CD4-positive, alpha-beta memory T cell (primary cell): ENCODE data around the gene MUC5B. TPM values are rescaled to one million over a fixed set of nuclear protein-coding genes. Genes with fewer than 3 reads are reported as not detected.

ENCODE experiments used
- CTCF ChIA-PET: fragments of 350-600 bp; sonication (Branson Sonifier 250); formaldehyde crosslinking; loops from one replicate; lab custom pipeline; 2021; ENCODE audit warnings: inconsistent platforms; ENCODE audit not compliant: partially characterized antibody; lab: Charles Lee
- POLR2A ChIA-PET: fragments of 350-600 bp; sonication (Branson Sonifier 250); formaldehyde crosslinking; loops from one replicate; lab custom pipeline; 2021; ENCODE audit not compliant: partially characterized antibody; lab: Charles Lee
- DNase-seq, 5 donors: peaks; one replicate each; pipeline versions ENCODE4 v3.0.0 to v3.0.0-alpha.2; 2020 to 2022; ENCODE audit warnings: mixed read lengths in 1 of 5
- H3K27ac ChIP-seq: one replicate; pipeline ENCODE4 v1.7.0; 2013; ENCODE audit warnings: low read depth, low read length
- H3K27me3 ChIP-seq: 2 replicates; pipeline ENCODE4 v1.7.0; 2013; ENCODE audit warnings: mild to moderate bottlenecking, low read length, moderate library complexity; ENCODE audit not compliant: insufficient read depth
- H3K36me3 ChIP-seq: 2 replicates; pipeline ENCODE4 v1.7.0; 2013; ENCODE audit warnings: mild to moderate bottlenecking, low read length, moderate library complexity; ENCODE audit not compliant: insufficient read depth
- H3K4me1 ChIP-seq: 2 replicates; pipeline ENCODE4 v1.7.0; 2013; ENCODE audit warnings: mild to moderate bottlenecking, low read length, moderate library complexity; ENCODE audit not compliant: insufficient read depth
- H3K4me3 ChIP-seq, 2 donors: one replicate each; pipeline ENCODE4 v1.7.0; 2013; ENCODE audit warnings: low read length in 2 of 2, mild to moderate bottlenecking in 1 of 2
- H3K9me3 ChIP-seq, 2 donors: one replicate each; pipeline ENCODE4 v1.7.0; 2013; ENCODE audit warnings: low read length in 2 of 2, control low read depth in 1 of 2; ENCODE audit not compliant: control insufficient read depth in 1 of 2
- H3K27ac Mint-ChIP-seq, 7 donors: one replicate each; pipeline ENCODE4 v1.8.0; 2020 to 2021; ENCODE audit warnings: mixed read lengths in 7 of 7, mild to moderate bottlenecking in 6 of 7, inconsistent platforms in 3 of 7, moderate library complexity in 3 of 7
- H3K27me3 Mint-ChIP-seq, 2 donors: one replicate each; pipeline ENCODE4 v1.8.0; 2020 to 2021; ENCODE audit warnings: mixed read lengths in 2 of 2
- H3K36me3 Mint-ChIP-seq, 2 donors: one replicate each; pipeline ENCODE4 v1.8.0; 2020 to 2021; ENCODE audit warnings: mixed read lengths in 2 of 2, inconsistent platforms in 1 of 2, mild to moderate bottlenecking in 1 of 2
- H3K4me1 Mint-ChIP-seq, 4 donors: one replicate each; pipeline ENCODE4 v1.8.0; 2020 to 2021; ENCODE audit warnings: mixed read lengths in 4 of 4, mild to moderate bottlenecking in 1 of 4
- H3K4me3 Mint-ChIP-seq, 8 donors: one replicate each; pipeline ENCODE4 v1.8.0; 2020 to 2021; ENCODE audit warnings: mixed read lengths in 8 of 8, mild to moderate bottlenecking in 7 of 8, moderate library complexity in 6 of 8, inconsistent platforms in 3 of 8
- H3K9me3 Mint-ChIP-seq, 8 donors: one replicate each; pipeline ENCODE4 v1.8.0; 2020 to 2021; ENCODE audit warnings: mixed read lengths in 8 of 8, mild to moderate bottlenecking in 5 of 8, inconsistent platforms in 3 of 8, moderate library complexity in 1 of 8
- intact Hi-C: fragments of 100-400 bp; cut with micrococcal nuclease; formaldehyde crosslinking; loops from one replicate; pipeline ENCODE4 v1.15.1; 2023
- polyA plus RNA-seq, 2 donors: library from polyadenylated mRNA; unstranded; fragments of 300-500 nt; fragmentation: Illumina TruSeq; gene quantifications; one replicate each; pipeline ENCODE4 v1.2.3, GENCODE V29; 2021
- total RNA-seq, 2 experiments: library from RNA; stranded (reverse); gene quantifications; one replicate each; pipeline ENCODE4 v1.2.3, GENCODE V29; 2021

MUC5B gene
- total and polyA plus RNA-seq, 4 experiments from 2014 or later: not detected

GRCh38 chr11:1281974-1282365, 59.1 kb downstream of the MUC5B start:
- DNase-seq: no peak
- Mint-ChIP-seq H3K9me3 (no peaks in the 10 kb centered on the region), H3K27ac (no peak overlapping the region), H3K4me3 (no peak overlapping the region), H3K4me1 (no peaks in the 10 kb centered on the region), H3K36me3 (peaks cover 18 to 44% of the 10 kb centered on the region in 2 donors), H3K27me3 (no peaks in the 10 kb centered on the region)
- no peaks in the 10 kb centered on the region for H3K9me3 ChIP-seq
- H3K4me1 ChIP-seq: no peaks in the 10 kb centered on the region
- POLR2A ChIA-PET: no interaction called here
- intact Hi-C loops: no loop called here
- H3K27ac ChIP-seq: no peak overlapping the region
- H3K27me3 ChIP-seq: no peaks in the 10 kb centered on the region
- CTCF ChIA-PET: no interaction called here
- H3K36me3 ChIP-seq: peaks cover 30% of the 10 kb centered on the region
- H3K4me3 ChIP-seq: no peak overlapping the region

DNA sequence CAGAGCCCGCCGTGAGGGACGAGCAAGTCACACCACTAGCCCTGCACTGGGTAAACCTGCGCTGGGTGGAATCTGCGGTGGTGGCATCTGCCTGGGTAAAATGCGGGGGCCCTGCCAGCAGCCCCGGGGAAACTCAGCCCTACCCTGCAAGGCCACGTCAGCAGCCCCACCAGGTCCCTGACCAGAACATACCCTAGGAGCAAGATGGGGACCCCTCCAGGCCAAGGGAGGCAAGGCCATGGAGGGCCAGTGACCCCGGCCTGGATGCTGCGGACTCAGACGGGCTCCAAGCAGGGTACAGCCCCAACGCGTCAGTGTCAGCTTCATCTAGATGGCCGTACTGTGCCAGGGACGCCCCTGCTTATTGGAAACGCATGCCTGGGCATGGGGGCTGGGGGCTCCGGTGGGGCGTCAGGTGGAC, 60.2 kb downstream of the MUC5B start:
- H3K27ac Mint-ChIP-seq: no peak overlapping the region
- CTCF ChIA-PET: no interaction called here
- peaks cover 14 to 39% of the 10 kb centered on the region in 2 donors for H3K36me3 Mint-ChIP-seq
- Histone ChIP-seq H3K4me3 (no peak overlapping the region), H3K4me1 (no peaks in the 10 kb centered on the region), H3K36me3 (peaks cover 28% of the 10 kb centered on the region), H3K27me3 (no peaks in the 10 kb centered on the region), H3K27ac (no peak overlapping the region), H3K9me3 (no peaks in the 10 kb centered on the region)
- intact Hi-C loops: no loop called here
- H3K4me1 Mint-ChIP-seq: no peaks in the 10 kb centered on the region
- POLR2A ChIA-PET: no interaction called here
- H3K4me3 Mint-ChIP-seq: no peak overlapping the region
- no peaks in the 10 kb centered on the region for H3K27me3 Mint-ChIP-seq
- no peak for DNase-seq
- no peaks in the 10 kb centered on the region for H3K9me3 Mint-ChIP-seq

- no peak overlapping the region for H3K4me3 Mint-ChIP-seq
These were observed 61.0 kb downstream of the MUC5B start for GRCh38 chr11:1283906-1284305.

GRCh38 chr11:1285316-1285744, 62.5 kb downstream of the MUC5B start:
- Histone ChIP-seq H3K4me1 (no peaks in the 10 kb centered on the region), H3K4me3 (no peak overlapping the region), H3K9me3 (no peaks in the 10 kb centered on the region), H3K36me3 (peaks cover 47% of the 10 kb centered on the region), H3K27me3 (no peaks in the 10 kb centered on the region), H3K27ac (no peak overlapping the region)
- Mint-ChIP-seq H3K4me3 (no peak overlapping the region), H3K27me3 (no peaks in the 10 kb centered on the region), H3K4me1 (no peaks in the 10 kb centered on the region), H3K9me3 (no peaks in the 10 kb centered on the region), H3K36me3 (peaks cover 14 to 40% of the 10 kb centered on the region in 2 donors), H3K27ac (peak overlapping the region in 1 of 7 donors; percentile 35)
- ChIA-PET CTCF (no interaction called here), POLR2A (no interaction called here)
- DNase-seq: no peak
- intact Hi-C loops: no loop called here

More at GRCh38 chr11:1283906-1284305, 61.0 kb downstream of the MUC5B start:
- intact Hi-C loops: no loop called here
- H3K27ac Mint-ChIP-seq: no peak overlapping the region
- Histone ChIP-seq H3K27me3 (no peaks in the 10 kb centered on the region), H3K4me1 (no peaks in the 10 kb centered on the region), H3K27ac (no peak overlapping the region), H3K4me3 (no peak overlapping the region), H3K9me3 (no peaks in the 10 kb centered on the region), H3K36me3 (peaks cover 36% of the 10 kb centered on the region)
- CTCF ChIA-PET: no interaction called here
- H3K36me3 Mint-ChIP-seq: peaks cover 14 to 38% of the 10 kb centered on the region in 2 donors
- POLR2A ChIA-PET: no interaction called here
- no peaks in the 10 kb centered on the region for H3K4me1 Mint-ChIP-seq
- DNase-seq: no peak
- no peaks in the 10 kb centered on the region for H3K9me3 Mint-ChIP-seq
- no peaks in the 10 kb centered on the region for H3K27me3 Mint-ChIP-seq

DNA sequence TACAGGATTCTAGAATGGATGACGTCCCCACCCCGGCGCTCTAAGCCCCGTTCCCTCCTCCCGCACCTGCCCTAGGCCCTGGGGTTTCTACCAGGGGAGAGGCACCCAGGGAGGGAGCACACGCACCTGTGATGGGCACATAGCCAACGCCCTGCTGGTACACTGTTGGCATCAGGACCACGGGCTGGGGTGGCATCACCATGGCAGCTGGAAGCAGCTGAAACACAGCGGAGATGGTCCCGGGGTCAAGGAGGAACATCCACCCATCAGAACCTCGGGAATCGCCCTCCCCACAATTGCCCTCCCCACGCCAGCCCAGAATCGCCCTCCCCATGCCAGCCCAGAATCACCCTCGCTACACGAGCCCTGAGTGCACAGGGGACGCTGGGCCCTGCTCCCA, 63.0 kb downstream of the MUC5B start:
- intact Hi-C loops: no loop called here
- Histone ChIP-seq H3K4me3 (no peak overlapping the region), H3K9me3 (no peaks in the 10 kb centered on the region), H3K36me3 (peaks cover 51% of the 10 kb centered on the region), H3K27ac (no peak overlapping the region), H3K27me3 (no peaks in the 10 kb centered on the region), H3K4me1 (no peaks in the 10 kb centered on the region)
- Mint-ChIP-seq H3K4me3 (no peak overlapping the region), H3K27me3 (no peaks in the 10 kb centered on the region), H3K9me3 (no peaks in the 10 kb centered on the region), H3K27ac (no peak overlapping the region), H3K4me1 (no peaks in the 10 kb centered on the region), H3K36me3 (peaks cover 16 to 41% of the 10 kb centered on the region in 2 donors)
- no peak for DNase-seq
- ChIA-PET POLR2A (no interaction called here), CTCF (no interaction called here)

- Histone ChIP-seq H3K4me1 (no peaks in the 10 kb centered on the region), H3K27ac (no peak overlapping the region), H3K36me3 (peaks cover 58% of the 10 kb centered on the region), H3K9me3 (no peaks in the 10 kb centered on the region), H3K27me3 (no peaks in the 10 kb centered on the region), H3K4me3 (no peak overlapping the region)
- no peak overlapping the region for H3K4me3 Mint-ChIP-seq
- intact Hi-C loops: no loop called here
- peaks cover 23 to 47% of the 10 kb centered on the region in 2 donors for H3K36me3 Mint-ChIP-seq
- H3K4me1 Mint-ChIP-seq: peaks cover 0 to 4% (median 3%) of the 10 kb centered on the region in 4 donors
- H3K27me3 Mint-ChIP-seq: no peaks in the 10 kb centered on the region
- POLR2A ChIA-PET: no interaction called here
- CTCF ChIA-PET: no interaction called here
- H3K9me3 Mint-ChIP-seq: no peaks in the 10 kb centered on the region
- DNase-seq: no peak
- no peak overlapping the region for H3K27ac Mint-ChIP-seq
These were observed 65.1 kb downstream of the MUC5B start for GRCh38 chr11:1287928-1288327.

DNA sequence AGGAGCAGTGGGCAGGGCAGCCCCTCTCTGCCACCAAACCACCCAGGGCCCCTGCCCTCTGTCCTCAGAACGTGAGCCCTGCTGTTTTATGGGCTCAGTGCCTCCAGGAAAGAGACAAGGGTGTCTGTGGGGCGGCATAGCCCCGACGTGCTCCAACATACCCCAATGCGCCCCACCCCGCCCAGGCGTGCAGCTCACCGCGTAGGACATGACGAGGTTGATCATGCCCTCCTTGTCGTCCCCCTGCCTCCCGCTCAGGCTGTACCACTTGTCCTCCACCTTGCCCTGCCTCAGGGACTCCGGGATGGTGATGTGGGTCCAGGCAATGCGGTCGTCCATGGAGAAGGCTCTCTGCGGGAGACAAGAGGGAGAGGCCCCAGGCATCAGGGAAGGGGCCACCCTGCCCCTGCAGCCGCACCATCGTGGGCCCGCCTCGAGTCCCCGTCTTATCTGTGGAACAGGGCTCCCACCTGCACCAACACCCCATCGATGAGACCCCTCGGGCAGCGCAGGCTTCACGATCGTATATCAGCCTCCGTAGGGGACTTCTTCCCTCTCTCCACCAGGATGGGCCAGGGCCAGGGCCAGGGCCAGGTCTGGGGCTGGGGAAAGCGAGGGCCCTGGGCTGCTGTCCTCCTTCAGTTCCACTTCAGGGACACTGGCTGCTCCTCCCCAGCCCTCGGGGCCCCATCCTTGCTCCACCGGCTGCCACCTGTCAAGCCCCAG, 65.7 kb downstream of the MUC5B start:
- ChIA-PET CTCF (no interaction called here), POLR2A (no interaction called here)
- no peak for DNase-seq
- peaks cover 23 to 44% of the 10 kb centered on the region in 2 donors for H3K36me3 Mint-ChIP-seq
- intact Hi-C loops: no loop called here
- H3K27ac Mint-ChIP-seq: no peak overlapping the region
- H3K4me1 Mint-ChIP-seq: peaks cover 0 to 4% (median 3%) of the 10 kb centered on the region in 4 donors
- Histone ChIP-seq H3K36me3 (peaks cover 57% of the 10 kb centered on the region), H3K9me3 (no peaks in the 10 kb centered on the region), H3K4me3 (no peak overlapping the region), H3K27ac (no peak overlapping the region), H3K27me3 (no peaks in the 10 kb centered on the region), H3K4me1 (no peaks in the 10 kb centered on the region)
- no peaks in the 10 kb centered on the region for H3K9me3 Mint-ChIP-seq
- no peaks in the 10 kb centered on the region for H3K27me3 Mint-ChIP-seq
- H3K4me3 Mint-ChIP-seq: no peak overlapping the region
